MM.1S (cell line): Measurements from ENCODE around the gene SH3BP4.

Experiments
- EZH2 ChIP-seq: fragments of 300-600 bp; sonication (generic); optimal IDR thresholded peaks from 2 replicates; pipeline ENCODE3; 2017; ENCODE audit warnings: low read depth, mild to moderate bottlenecking, antibody characterized with exemption, low read length, mixed read lengths
- TF ChIP-seq, protein P1 (sequence below): fragments of 300-600 bp; sonication (generic); IDR thresholded peaks from 2 replicates; pipeline ENCODE4 v1.5.1; 2016; ENCODE audit warnings: antibody characterized with exemption, low read length, mixed read lengths

- TF ChIP-seq EZH2 = no peak
- TF ChIP-seq, protein P1, sequence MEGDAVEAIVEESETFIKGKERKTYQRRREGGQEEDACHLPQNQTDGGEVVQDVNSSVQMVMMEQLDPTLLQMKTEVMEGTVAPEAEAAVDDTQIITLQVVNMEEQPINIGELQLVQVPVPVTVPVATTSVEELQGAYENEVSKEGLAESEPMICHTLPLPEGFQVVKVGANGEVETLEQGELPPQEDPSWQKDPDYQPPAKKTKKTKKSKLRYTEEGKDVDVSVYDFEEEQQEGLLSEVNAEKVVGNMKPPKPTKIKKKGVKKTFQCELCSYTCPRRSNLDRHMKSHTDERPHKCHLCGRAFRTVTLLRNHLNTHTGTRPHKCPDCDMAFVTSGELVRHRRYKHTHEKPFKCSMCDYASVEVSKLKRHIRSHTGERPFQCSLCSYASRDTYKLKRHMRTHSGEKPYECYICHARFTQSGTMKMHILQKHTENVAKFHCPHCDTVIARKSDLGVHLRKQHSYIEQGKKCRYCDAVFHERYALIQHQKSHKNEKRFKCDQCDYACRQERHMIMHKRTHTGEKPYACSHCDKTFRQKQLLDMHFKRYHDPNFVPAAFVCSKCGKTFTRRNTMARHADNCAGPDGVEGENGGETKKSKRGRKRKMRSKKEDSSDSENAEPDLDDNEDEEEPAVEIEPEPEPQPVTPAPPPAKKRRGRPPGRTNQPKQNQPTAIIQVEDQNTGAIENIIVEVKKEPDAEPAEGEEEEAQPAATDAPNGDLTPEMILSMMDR = no peak
Observed at GRCh38 chr2:235007664-235008457, 56.0 kb downstream of the SH3BP4 start.
